Stimulated activated CD8-positive, alpha-beta memory T cell treated with anti-CD3 and anti-CD28 coated beads, Interleukin-4, amount 100 ng/mL, for 4 hours (primary cell): ENCODE data around the gene NFIC.
"Not testable (repeated sequence)": the region's sequence is repeated elsewhere in the genome, so short reads cannot be mapped to it uniquely, and the experiment has no call there.

Experiments
- DNase-seq, 2 donors: peaks; one replicate each; pipeline ENCODE4 v3.0.0-alpha.2; 2020; ENCODE audit warnings: low read depth in 2 of 2, low spot score in 1 of 2

Gene NFIC

GRCh38 chr19:3336680-3337523 is 29.5 kb upstream of the NFIC start:
- DNase-seq: no peak

- peak in 1 of 2 donors; percentile 30 for DNase-seq
These were observed 27.7 kb upstream of the NFIC start for GRCh38 chr19:3338541-3339181.

GRCh38 chr19:3340340-3340739 is 26.0 kb upstream of the NFIC start:
- no peak for DNase-seq

- DNase-seq: no peak
These were observed 24.1 kb upstream of the NFIC start for GRCh38 chr19:3342246-3342645.

GRCh38 chr19:3342962-3343361 is 23.4 kb upstream of the NFIC start:
- not testable (repeated sequence) for DNase-seq

GRCh38 chr19:3343619-3344502 is 22.5 kb upstream of the NFIC start:
- DNase-seq: peak in 1 of 2 donors; percentile 18

GRCh38 chr19:3344608-3345598 is 21.5 kb upstream of the NFIC start:
- DNase-seq: no peak

GRCh38 chr19:3345850-3346460 is 20.4 kb upstream of the NFIC start:
- no peak for DNase-seq

- DNase-seq: no peak
These were observed 19.6 kb upstream of the NFIC start for GRCh38 chr19:3346677-3347353.

- no peak for DNase-seq
These were observed 18.3 kb upstream of the NFIC start for GRCh38 chr19:3348042-3348441.

GRCh38 chr19:3348469-3348868 is 17.9 kb upstream of the NFIC start:
- not testable (repeated sequence) for DNase-seq

GRCh38 chr19:3350014-3350663 is 16.2 kb upstream of the NFIC start:
- DNase-seq: no peak

- no peak for DNase-seq
These were observed 14.5 kb upstream of the NFIC start for GRCh38 chr19:3351702-3352447.

GRCh38 chr19:3353493-3353892 is 12.9 kb upstream of the NFIC start:
- DNase-seq: no peak

- no peak for DNase-seq
These were observed 9.6 kb upstream of the NFIC start for GRCh38 chr19:3356805-3357204.

GRCh38 chr19:3357271-3357991 is 9.0 kb upstream of the NFIC start:
- DNase-seq: no peak

GRCh38 chr19:3357992-3358688 is 8.2 kb upstream of the NFIC start:
- peak in 1 of 2 donors; percentile 32 for DNase-seq
